Neural crest cell (in vitro differentiated cells): ENCODE measurements around the gene NTNG1. TPM values are rescaled to one million over a fixed set of nuclear protein-coding genes. Genes with fewer than 3 reads are reported as not detected.

Experiments
- DNase-seq: peaks from one replicate; pipeline ENCODE4 v3.0.0; 2021; ENCODE audit warnings: low read depth, mixed read lengths, low spot score
- H3K27ac Mint-ChIP-seq: one replicate; pipeline ENCODE4 v1.8.0; 2021; ENCODE audit warnings: mild to moderate bottlenecking, mixed read lengths; ENCODE audit not compliant: unreplicated experiment
- H3K27me3 Mint-ChIP-seq: 2 replicates; pipeline ENCODE4 v1.8.0; 2021; ENCODE audit warnings: low read depth, mild to moderate bottlenecking, mixed read lengths
- H3K36me3 Mint-ChIP-seq: 2 replicates; pipeline ENCODE4 v1.8.0; 2021; ENCODE audit warnings: low read depth, mild to moderate bottlenecking, mixed read lengths
- H3K4me1 Mint-ChIP-seq: 2 replicates; pipeline ENCODE4 v1.8.0; 2021; ENCODE audit warnings: mixed read lengths
- H3K4me3 Mint-ChIP-seq: one replicate; pipeline ENCODE4 v1.8.0; 2021; ENCODE audit warnings: mild to moderate bottlenecking, mixed read lengths
- H3K9me3 Mint-ChIP-seq: 2 replicates; pipeline ENCODE4 v1.8.0; 2021; ENCODE audit warnings: mixed read lengths
- total RNA-seq: library from RNA; stranded (reverse); gene quantifications from 2 replicates; pipeline ENCODE4 v1.2.1, GENCODE V29; 2021
- TF ChIP-seq, protein P1 (sequence below): fragments of 200-600 bp; sonication (generic); conservative IDR thresholded peaks from 2 replicates; pipeline ENCODE4 v1.5.0; 2021; ENCODE audit warnings: antibody characterized with exemption, mild to moderate bottlenecking

Gene NTNG1
- total RNA-seq, 1 donor from 2014 or later: 1.1 TPM

DNA sequence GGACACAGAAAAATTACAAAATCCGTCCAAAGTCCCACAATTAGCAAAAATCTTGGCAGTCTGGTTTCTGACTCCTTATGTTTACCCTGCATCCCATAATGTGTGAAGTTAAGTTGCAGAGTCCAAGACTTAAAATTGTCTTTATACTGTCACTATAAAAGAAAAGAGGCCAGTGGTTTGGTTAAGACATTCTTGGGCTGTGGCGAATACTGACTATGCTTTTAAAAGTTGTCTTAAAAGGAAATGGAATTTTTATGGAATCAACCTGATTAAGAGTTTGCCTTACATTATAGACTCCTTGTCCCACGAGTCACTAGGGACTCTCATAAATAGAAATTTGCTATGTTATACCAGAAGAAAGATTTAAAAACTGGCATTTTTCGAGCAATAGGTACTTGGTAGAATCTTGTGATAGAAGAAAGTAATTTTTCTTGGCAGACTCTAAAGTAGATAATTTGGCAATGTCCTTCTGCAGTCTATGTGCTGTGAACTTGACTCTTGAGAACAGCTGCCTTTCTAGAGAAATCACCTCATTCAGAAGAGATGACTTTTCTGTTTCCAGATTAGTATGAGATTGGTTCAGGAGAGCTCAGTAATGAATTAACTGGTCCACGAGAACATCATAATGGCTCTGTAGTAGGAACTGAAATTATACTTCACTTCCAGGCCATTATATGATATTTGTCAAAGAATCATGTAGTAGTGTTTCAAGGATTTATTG is 31.8 kb downstream of the NTNG1 start:
- Mint-ChIP-seq H3K27ac (no peak overlapping the region), H3K4me1 (peaks cover 15% of the 10 kb centered on the region), H3K27me3 (no peaks in the 10 kb centered on the region), H3K9me3 (no peaks in the 10 kb centered on the region), H3K36me3 (no peaks in the 10 kb centered on the region), H3K4me3 (no peak overlapping the region)
- TF ChIP-seq, protein P1, sequence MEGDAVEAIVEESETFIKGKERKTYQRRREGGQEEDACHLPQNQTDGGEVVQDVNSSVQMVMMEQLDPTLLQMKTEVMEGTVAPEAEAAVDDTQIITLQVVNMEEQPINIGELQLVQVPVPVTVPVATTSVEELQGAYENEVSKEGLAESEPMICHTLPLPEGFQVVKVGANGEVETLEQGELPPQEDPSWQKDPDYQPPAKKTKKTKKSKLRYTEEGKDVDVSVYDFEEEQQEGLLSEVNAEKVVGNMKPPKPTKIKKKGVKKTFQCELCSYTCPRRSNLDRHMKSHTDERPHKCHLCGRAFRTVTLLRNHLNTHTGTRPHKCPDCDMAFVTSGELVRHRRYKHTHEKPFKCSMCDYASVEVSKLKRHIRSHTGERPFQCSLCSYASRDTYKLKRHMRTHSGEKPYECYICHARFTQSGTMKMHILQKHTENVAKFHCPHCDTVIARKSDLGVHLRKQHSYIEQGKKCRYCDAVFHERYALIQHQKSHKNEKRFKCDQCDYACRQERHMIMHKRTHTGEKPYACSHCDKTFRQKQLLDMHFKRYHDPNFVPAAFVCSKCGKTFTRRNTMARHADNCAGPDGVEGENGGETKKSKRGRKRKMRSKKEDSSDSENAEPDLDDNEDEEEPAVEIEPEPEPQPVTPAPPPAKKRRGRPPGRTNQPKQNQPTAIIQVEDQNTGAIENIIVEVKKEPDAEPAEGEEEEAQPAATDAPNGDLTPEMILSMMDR: no peak
- DNase-seq: no peak

DNA sequence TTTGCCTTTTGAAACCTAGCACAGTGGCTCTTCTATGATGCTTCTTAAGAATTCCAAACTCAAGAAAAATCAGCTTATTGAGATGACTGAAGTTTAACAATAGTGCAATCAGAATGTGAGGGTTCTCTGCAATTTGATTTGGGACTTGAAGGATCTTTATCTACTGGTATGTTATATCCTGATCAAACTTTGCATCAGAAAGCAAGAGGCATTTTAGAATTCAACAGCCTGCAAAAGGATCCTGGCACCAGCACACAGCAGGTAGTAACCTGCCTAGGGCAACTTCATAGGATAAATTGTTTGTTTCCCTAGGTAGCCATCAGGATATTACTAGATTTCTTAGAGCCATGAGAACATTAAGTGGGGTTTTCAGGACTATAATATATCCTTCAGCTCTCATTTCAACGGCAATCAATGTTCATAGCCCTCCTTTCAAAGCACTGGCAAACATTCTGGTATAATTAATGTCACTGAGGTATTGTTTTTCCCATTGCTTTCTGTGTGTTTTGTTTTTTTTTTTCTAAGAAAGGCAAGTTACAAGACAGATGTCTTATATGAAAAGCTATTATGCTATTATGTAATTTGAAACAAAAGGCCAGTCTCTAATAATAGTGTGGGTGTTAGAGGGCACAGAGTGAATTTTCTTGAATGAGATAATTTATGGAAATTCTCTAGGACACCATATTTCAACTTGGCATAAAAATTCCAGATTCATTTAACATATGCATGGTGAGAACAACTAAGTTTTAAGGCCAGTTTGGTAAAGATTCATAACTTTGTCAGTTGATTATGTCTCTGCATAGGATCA is 34.5 kb downstream of the NTNG1 start:
- no peak overlapping the region for H3K27ac Mint-ChIP-seq
- no peak overlapping the region for H3K4me3 Mint-ChIP-seq
- TF ChIP-seq, protein P1: no peak
- no peaks in the 10 kb centered on the region for H3K27me3 Mint-ChIP-seq
- peaks cover 15% of the 10 kb centered on the region for H3K4me1 Mint-ChIP-seq
- no peaks in the 10 kb centered on the region for H3K9me3 Mint-ChIP-seq
- no peak for DNase-seq
- no peaks in the 10 kb centered on the region for H3K36me3 Mint-ChIP-seq

DNA sequence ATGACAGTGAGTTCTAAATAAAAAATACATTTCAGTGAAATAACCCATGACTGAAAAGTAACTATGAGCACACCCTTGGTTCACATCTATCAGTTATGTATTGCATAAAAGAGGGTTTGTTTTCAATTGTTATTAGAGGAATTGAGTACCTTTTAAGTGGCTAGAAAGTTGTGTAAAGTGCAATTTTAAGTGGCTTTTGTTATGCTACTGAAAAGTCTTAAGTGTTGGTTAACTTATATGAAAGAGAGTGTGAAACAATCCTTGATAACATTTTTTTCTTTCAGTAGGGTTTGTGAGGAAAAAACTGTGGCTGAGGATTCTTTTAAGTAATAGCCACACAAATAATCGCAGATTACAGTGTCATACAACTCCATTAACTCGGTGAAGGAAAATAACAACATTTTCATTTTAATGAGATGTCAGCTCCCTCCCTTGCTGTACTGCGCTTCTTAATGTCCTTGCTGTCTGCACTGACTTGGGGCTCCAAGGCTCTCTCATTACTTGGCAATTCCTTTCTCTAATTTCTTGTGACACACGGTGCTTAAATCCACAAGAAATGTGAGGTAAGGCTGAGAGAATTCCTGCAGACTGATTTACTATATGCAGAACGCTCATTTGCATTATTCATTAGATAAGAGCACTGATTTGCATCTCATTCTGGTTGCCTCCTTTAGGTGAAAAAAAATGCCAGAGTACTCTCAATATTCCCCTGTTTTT is 40.6 kb downstream of the NTNG1 start:
- no peak overlapping the region for H3K4me3 Mint-ChIP-seq
- TF ChIP-seq, protein P1: no peak
- no peak for DNase-seq
- no peaks in the 10 kb centered on the region for H3K9me3 Mint-ChIP-seq
- H3K27me3 Mint-ChIP-seq: no peaks in the 10 kb centered on the region
- H3K36me3 Mint-ChIP-seq: no peaks in the 10 kb centered on the region
- peaks cover 10% of the 10 kb centered on the region for H3K4me1 Mint-ChIP-seq
- H3K27ac Mint-ChIP-seq: no peak overlapping the region

DNA sequence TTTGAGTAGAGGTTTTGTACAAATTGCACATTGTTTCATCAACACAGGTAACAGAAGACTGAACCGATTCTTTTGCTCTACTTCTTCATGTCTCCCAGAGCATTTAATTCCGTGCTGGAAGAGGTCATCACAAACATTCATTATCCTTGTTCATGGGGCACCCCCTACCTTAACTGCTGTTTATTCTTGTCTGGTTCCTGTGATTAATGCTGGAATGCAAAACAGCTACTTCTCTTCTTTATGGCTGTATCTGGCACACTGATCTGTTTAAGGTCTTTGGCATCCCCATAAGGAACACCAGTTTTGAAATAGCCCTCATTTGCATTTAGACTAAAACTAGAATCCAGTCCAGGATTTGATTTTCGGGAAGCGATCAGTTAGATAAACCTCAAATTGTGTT is 42.2 kb downstream of the NTNG1 start:
- Mint-ChIP-seq H3K4me1 (peaks cover 10% of the 10 kb centered on the region), H3K27ac (no peak overlapping the region), H3K4me3 (no peak overlapping the region), H3K9me3 (no peaks in the 10 kb centered on the region), H3K36me3 (no peaks in the 10 kb centered on the region), H3K27me3 (no peaks in the 10 kb centered on the region)
- TF ChIP-seq, protein P1: no peak
- no peak for DNase-seq

DNA sequence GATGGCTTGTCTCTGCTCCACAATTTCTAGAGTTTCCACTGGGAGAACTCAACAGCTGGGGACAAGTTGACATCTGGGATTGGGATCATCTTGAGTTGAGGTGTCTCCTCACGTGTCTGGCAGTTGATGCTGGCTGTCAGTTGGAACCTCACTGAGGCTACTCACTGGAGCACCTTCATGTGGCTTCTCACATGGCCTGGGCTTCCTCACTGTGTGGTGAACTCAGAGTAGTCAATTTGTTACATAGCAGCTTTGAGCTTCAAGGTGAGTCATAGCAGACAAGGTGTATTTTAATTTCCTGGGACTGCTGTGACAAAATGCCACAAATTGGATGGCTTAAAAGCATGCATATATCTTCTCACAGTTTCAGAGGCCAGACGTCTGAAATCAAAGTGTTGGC is 44.0 kb downstream of the NTNG1 start:
- Mint-ChIP-seq H3K9me3 (no peaks in the 10 kb centered on the region), H3K27ac (no peak overlapping the region), H3K4me3 (no peak overlapping the region), H3K27me3 (no peaks in the 10 kb centered on the region), H3K4me1 (peaks cover 10% of the 10 kb centered on the region), H3K36me3 (no peaks in the 10 kb centered on the region)
- DNase-seq: no peak
- TF ChIP-seq, protein P1: no peak
